Mammary epithelial cell (primary cell): ENCODE results near the gene ADGRA3.

Experiments used
- EZH2 ChIP-seq: IDR thresholded peaks from 2 replicates; pipeline ENCODE4 v1.6.1; 2012; ENCODE audit warnings: low read length, inconsistent platforms, borderline replicate concordance
- TF ChIP-seq, protein P1 (sequence below), 2 donors: IDR thresholded peaks in 1 of 2; conservative IDR thresholded peaks in 1 of 2; 2 replicates each; pipeline ENCODE4 v1.5.1; 2011 to 2012; ENCODE audit warnings: inconsistent platforms in 2 of 2, low read length in 2 of 2, mild to moderate bottlenecking in 2 of 2, control low read depth in 1 of 2, low read depth in 1 of 2; ENCODE audit not compliant: insufficient read depth in 1 of 2; ENCODE audit errors: extremely low read depth in 1 of 2

DNA sequence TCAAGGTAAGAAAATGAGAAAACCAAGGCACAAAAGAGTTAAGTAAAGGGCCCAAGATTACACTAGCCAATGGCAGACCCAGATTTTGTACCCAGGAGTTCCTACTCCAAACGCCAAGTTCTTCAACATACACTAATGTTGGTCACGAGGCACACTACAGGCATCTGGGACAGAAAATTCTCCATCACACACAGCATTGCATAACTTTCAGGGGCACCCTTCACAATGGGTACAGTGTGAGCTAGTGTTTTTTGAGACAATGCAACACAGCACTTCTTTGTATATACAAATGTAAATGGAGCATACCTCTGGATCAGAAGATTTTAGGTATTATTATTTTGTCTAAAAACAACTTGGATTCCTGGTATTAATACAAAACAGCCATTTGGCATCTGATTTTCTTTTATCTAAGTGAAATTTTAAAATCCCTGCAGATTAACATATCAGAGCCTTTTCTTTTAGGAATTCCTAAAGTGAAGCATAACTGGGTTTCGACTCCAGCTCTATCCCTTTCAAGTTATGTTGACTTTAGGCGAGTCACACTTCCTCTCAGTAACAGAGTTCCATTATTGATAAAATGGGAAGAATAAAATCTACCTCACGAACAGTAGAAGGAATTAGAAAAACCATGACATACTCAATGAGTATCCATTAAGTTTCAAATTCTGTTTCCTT lies 41.1 kb downstream of the ADGRA3 start:
- TF ChIP-seq, protein P1, sequence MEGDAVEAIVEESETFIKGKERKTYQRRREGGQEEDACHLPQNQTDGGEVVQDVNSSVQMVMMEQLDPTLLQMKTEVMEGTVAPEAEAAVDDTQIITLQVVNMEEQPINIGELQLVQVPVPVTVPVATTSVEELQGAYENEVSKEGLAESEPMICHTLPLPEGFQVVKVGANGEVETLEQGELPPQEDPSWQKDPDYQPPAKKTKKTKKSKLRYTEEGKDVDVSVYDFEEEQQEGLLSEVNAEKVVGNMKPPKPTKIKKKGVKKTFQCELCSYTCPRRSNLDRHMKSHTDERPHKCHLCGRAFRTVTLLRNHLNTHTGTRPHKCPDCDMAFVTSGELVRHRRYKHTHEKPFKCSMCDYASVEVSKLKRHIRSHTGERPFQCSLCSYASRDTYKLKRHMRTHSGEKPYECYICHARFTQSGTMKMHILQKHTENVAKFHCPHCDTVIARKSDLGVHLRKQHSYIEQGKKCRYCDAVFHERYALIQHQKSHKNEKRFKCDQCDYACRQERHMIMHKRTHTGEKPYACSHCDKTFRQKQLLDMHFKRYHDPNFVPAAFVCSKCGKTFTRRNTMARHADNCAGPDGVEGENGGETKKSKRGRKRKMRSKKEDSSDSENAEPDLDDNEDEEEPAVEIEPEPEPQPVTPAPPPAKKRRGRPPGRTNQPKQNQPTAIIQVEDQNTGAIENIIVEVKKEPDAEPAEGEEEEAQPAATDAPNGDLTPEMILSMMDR (conservative IDR thresholded peaks at IDR 0.05 in 1 of 2, IDR thresholded peaks at IDR 0.05 in 1 of 2; ENCODE audit: extremely low read depth in 1 of 2, insufficient read depth in 1 of 2, low read depth in 1 of 2, low read length in 2 of 2), result no peak
- no peak for TF ChIP-seq EZH2
